ENCODE measurements around the gene TIMP2.
"Not testable (repeated sequence)": the region's sequence is repeated elsewhere in the genome, so short reads cannot be mapped to it uniquely, and the experiment has no call there.

TIMP2 gene

DNA sequence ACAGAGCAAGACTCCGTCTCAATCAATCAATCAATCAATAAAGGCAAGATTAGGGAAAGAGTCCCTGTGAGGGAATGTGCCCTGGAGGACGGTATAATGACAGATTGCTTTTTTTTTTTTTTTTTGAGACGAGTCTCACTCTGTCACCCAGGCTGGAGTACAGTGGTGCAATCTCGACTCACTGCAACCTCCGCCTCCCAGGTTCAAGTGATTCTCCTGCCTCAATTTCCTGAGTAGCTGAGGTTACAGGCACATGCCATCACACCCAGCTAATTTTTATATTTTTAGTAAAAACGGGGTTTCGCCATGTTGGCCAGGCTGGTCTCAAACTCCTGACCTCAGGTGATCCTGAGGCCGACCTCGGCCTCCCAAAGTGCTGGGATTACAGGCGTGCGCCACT lies 35.1 kb downstream of the TIMP2 start:
- DNase-seq (ENCODE audit: low spot score): not testable (repeated sequence)

DNA sequence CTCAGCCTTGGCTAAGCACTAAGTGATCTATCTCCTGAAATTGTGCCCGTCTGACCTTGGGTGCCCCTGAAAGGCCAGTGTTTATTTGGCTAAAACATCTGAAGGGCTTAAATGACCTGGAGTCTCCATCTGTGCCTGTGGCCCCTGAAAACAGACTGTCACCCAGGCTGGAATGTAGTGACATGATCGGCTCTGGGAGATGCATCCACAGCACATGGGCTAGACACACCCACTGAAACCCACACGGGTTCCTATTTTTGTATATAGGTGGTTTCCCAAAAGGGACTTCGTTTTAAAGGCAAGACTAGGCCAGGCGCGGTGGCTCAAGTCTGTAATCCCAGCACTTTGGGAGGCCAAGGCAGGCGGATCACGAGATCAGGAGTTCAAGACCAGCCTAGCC lies 35.7 kb downstream of the TIMP2 start:
- DNase-seq (ENCODE audit: low spot score): no peak

DNA sequence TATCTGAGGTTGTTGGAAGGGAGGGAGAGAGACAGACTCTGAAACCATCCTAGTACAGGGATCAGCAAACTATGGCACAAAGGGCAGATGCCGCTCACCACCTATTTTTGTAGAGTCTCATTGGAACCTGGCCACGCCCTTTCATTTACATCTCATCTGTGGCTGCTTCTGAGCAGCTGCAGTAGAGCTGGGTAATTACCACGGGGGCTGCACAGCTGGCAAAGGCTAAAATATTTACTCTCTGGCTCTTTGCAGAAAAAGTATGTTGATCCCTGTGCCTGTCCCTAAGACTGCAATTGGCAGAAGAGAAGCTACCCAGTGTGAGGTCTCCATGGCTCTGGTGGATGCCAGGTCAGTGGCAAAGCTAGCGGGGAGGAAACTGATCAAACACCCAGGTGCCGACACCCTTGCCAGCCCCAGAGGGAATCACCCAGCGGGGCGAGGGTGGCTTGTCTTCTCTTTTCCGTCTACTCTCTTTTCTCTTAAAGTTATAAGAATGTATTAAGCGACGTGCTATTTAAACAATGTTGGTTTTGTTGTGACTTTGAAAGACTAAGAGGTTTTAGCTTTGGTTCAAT lies 36.2 kb downstream of the TIMP2 start:
- DNase-seq (ENCODE audit: low spot score): no peak

DNA sequence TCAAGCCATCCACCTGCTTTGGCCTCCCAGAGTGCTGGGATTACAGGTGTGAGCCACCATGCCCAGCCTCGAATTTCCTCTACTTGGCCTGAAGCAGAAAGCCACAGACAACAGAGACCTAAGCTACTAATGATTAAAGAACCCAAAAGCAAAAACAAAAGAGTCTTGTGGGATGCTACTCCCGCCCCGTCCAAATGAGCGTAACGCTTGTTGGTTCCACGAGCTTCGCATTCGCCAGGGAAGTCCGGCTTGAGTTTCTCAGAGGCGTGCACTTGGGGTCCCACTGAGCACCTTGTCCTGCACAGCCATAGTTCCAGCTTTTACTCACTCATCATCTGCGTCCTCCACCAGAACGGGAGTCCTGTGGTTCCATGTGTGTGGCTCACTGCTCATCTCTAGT lies 38.2 kb downstream of the TIMP2 start:
- DNase-seq (ENCODE audit: low spot score): no peak

DNA sequence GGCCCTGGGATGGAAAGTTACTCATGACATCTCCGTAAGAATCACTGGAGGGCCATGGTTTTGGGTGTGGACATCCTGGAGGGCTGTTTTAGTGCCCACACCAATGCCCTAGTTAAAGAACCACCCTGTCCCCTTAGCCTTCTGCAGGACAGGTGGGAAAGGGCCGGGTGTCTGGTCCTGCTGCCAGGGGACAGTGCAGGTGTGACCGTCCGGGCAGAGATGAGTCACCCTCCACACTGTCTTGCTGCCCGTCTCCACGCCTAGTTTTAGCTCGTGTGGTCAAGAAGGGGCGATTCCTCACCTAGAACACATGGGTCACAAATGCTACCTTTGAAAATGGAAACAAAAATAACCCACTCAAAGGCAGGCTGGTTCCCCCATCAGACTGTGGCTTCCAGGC lies 39.2 kb downstream of the TIMP2 start:
- no peak for DNase-seq (ENCODE audit: low spot score)

DNA sequence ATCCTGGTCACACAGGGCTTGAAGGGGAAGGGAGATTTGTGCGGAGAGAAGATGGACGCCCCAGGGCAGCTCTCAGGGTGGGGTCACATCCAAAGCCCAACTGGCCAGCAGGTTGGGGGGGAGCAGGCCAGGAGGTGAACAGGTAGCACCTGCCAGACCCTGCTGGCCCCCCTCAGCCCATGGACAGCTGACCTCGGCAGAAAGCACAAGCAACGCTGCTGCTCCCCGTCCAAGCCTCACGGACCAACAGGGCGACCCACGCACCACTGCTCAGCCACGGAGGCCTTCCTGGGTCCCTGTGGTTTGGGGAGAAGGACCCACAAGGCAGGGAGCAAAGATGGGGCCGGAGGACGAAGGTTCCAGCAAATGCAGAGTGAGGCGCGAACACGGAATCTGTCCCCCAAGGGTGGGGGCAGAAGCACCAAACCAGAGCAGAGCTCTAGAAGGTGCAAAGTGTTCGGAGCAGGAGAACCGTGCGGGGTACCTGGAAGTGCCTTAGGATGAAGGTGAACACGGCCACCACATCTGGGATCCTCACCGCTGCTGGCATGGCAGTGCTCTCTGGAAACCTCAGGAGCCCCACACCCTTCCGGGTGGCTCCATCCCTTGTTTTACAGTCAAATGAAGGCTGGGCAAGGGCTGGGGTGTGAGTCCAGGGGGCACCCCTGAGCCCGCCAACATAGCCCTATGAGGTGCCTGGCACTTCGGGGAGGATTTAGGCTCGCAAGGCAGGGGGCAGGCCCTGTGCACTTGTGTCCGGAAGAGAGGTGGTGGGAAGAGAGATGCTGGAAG lies 40.1 kb downstream of the TIMP2 start:
- DNase-seq (ENCODE audit: low spot score): no peak

DNA sequence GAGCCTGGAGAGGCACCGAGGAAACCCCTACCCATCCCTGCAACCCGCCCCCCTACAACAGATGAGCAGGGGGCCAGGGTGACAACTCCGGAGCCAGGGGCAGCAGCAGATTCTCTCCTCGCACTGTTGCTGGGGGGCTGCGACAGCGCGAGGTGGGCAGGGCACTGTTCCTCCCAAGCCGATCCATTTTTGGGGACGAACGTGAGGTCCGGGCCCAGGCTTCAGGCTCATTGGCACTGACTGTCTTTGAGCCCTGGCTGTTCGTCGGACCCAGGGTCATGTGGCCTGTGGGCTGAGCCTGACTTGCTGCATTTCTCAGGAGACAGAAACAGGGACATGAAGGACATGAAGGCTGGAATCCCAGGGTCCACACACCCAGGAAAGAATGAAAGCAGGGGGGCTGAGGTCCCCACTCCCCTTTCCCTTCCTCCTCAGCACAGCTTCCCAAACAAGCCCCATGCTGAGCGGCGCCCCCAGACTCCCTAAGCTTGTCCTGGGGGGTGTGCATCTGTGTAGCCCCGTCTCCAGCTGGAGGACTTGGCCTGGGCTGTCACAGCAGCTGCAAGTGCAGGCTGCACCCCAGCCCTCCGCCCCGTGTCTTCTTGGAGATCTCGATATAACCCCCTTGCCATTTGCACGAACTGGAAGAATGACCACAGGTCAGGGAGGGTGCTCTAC lies 40.9 kb downstream of the TIMP2 start:
- peak; percentile 90 for DNase-seq (ENCODE audit: low spot score)

DNA sequence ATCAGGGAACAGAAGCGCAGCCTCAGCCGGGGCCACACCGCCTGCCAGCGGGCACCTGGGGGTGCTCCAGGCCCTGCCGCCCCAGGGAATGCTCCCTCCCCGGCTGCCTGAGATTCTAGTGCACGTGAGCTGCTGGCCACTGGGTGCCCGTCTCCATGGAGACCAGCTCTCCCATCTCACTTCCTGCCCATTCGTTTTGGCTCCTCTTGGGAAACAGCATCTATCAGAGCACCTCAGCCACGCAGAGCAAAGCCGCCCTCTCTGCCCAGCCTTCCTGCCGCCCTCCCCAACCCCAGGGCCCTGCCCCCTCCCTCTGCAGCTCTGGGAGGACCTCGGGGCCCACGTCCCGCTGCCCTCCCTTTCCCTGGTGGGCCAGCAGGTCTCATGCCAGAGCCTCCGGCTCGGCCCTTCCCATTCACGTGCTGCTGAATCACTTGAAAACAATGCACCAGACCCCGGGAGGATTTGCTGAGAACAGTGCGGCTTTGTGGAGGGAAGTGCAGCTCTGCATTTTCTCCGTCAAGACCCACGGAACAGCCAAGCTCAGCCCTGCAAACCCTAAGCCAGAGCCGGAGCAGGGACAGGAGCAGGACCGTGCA lies 41.6 kb downstream of the TIMP2 start:
- peak; percentile 97 for DNase-seq (ENCODE audit: low spot score)

DNA sequence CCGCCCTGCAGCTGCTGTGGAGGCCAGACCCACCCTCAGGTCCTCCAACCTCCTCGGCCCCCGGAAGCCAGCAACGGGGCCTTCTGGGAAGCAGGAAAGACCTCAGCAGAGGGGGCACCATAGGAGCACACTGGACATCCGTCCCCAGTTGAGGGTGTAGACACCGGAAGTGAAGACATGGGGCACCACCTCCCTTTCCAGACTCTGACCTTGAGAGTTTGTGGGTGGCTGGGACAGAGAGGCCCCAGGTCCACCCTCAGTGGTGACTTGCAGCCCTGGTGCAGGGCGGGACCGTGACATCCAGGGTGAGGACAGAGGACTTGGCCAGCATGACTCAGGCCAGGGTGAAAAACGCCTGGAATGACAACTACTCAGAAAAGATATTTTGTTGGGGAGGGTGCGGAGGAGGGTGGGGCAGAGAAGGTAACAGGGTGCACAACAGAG lies 42.1 kb downstream of the TIMP2 start:
- no peak for DNase-seq (ENCODE audit: low spot score)

DNA sequence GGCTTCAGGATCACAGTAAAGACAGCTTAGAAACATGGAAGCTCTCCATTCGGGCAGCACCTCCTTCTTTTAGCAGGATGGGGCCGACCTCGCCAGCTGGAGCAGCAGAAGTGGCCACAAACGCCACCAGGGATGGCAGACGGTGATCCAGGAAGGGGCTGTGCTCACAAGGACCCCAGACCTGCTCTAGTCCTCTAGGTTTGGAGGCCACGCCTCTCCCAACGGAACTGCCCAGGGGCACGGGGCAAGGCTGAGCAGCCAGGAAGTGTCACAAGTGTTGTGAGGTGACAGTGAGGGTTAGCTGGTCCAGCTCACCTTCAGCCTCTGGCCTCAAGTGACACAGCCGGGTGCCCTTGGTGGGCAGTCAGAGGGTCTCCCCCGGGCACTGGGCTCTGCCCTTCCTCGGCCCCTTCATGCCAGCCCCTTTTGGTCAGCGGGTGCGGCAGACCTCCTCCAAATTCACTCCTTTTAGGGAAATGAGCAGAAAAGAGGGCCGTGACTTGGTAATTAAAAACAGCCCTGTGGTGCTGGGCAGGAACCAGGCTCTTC lies 42.6 kb downstream of the TIMP2 start:
- DNase-seq (ENCODE audit: low spot score): no peak

DNA sequence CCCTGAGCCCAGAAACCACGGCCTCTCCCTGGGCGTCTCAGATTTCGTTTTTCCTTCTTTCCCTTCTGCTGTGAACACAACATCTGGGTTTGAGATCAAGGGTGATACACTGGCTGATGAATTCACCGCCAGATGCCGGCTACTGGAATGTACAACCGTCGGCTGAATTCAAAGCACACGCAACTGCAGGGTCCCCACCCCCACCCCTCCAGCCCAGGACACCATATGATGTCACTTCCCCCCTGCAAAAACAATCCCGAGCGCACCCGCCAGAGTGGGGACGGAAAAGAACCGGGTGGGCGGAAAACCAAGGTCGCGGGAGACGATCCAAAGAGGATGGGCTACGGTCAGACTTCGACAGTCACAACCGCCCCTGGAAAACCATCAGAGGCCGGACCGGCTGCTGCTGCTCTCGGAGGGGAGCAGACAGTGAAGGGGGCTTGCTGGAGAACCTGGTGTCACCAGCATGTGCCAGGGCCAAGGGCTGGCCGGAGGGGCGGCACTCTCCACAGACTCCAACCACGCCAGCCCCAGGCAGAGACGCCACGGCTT lies 45.5 kb downstream of the TIMP2 start:
- DNase-seq (ENCODE audit: low spot score): no peak

DNA sequence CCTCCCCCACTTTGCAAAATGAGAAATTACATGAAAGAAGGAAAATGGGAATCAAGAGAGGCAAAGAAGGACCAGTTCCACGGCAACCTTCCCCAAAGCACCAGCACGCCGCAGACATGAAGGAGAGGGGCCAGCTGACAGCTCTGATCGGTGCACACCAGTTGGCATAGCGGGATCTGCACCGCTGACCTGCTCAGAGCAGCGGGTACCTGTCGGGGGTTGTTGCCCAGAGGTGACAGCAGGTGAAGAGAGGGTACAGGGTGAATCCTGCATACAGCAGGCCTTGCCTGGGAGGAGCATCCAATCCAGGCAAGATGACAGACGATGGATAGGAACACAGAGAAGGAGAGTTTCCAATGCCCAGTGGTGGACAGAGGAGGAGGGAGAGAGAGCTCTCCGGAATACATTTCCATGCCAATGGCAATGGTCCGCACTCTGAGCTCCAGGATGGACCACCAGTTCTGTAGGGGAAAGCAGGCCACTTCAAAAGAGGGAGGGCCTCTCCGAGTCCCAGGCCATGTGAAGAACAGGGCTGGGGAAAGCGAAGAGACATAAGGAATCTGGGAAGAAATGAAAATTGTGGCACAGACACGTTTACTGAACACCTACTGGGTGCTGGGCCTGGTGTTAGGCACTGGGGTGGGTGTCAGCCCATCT lies 46.2 kb downstream of the TIMP2 start:
- no peak for DNase-seq (ENCODE audit: low spot score)

DNA sequence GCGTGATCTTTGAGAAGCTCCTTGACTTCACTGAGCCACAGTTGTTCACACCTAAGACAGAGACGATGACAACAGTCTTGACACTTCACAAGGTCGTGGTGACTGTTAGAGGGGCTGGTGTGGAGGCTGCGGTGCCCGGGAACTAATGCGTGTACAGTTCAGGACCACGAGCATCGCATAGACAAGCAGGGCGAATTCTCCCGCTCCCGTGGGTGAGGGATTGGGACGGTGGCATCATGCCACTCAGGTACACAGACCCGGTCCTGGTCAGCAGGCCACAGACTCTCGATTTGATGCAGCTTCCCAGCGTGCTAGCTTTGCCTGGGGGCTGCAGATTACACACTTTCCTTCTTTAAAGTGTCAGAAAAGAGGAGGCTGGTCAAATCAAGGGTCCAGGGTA lies 46.9 kb downstream of the TIMP2 start:
- no peak for DNase-seq (ENCODE audit: low spot score)

DNA sequence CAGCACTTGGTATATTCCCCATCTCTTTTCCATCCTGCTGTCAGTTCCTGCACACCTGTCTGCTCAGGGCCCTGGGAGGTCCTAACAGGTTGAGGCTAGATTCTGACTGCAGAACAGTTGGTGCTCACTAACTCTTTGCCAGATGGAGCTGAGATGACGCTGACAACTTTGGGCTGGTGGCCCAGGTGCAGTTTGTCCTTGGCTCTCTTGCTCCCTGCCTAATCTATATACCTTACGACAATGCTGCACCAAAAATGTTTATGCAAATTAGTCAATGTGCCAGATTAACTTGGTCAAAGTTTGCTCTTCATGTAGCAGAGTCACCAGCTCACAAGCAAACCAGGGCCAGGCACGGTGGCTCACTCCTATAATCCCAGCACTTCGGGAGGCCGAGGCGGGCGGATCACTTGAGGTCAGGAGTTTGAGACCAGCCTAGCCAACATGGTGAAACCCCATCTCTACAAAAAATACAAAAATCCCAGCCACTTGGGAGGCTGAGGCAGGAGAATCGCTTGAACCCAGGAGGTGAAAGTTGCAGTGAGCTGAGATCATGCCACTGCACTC lies 48.2 kb downstream of the TIMP2 start:
- DNase-seq (ENCODE audit: low spot score): not testable (repeated sequence)

DNA sequence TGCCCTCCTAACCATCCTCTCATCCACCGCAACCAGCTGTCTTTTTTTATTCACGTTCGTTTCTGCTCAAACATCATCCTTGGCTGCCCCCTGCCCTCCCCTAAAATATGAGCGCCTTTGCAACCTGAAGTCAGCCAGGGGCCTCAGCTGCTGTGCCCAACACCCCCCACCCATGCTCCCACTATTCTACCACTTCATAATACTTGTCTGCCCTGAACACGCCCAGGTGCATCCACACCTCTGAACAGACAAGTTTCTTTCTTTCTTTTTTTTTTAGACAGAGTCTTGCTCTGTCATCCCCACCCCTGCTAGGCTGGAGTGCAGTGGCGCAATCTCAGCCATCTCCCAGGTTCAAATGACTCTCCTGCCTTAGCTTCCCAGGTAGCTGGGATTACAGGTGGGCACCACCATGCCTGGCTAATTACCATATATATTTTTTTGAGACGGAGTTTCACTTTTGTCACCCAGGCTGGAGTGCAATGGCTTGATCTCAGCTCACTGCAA lies 49.0 kb downstream of the TIMP2 start:
- DNase-seq (ENCODE audit: low spot score): no peak

DNA sequence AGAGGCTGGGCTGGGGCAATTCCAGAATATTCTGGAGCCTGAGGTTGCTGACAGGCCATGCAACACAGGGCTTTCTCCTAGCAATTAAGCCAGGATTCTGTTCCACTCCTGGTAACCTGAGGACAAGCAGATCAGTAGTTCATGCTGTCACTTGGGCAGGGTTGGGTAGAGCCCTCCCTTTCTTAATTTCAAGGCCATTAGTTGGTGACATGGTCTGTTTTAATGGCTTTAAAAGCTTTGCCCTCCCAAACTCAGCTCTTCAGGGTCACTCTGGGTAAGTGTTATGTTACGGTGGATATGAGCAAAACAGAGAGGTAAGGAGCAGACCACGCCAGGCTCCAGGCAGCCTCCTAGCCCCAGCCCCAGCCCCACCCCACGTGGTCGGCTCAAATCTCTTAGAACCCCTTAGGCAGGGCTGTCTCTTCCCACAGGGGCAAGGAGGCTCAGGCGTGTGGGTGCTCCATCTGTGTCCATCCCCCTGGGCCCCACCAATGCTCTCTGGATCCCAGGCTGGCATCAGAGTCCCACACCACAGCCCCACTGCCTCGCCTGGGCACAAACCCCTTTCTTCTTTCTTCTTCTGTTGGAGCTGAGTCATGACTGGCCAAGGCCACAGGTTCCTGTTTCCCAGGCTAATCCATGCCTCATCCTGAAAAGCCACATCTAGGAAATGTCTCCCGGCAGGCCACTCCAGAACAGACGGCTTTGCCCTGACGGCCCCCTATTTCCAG lies 49.7 kb downstream of the TIMP2 start:
- no peak for DNase-seq (ENCODE audit: low spot score)

DNA sequence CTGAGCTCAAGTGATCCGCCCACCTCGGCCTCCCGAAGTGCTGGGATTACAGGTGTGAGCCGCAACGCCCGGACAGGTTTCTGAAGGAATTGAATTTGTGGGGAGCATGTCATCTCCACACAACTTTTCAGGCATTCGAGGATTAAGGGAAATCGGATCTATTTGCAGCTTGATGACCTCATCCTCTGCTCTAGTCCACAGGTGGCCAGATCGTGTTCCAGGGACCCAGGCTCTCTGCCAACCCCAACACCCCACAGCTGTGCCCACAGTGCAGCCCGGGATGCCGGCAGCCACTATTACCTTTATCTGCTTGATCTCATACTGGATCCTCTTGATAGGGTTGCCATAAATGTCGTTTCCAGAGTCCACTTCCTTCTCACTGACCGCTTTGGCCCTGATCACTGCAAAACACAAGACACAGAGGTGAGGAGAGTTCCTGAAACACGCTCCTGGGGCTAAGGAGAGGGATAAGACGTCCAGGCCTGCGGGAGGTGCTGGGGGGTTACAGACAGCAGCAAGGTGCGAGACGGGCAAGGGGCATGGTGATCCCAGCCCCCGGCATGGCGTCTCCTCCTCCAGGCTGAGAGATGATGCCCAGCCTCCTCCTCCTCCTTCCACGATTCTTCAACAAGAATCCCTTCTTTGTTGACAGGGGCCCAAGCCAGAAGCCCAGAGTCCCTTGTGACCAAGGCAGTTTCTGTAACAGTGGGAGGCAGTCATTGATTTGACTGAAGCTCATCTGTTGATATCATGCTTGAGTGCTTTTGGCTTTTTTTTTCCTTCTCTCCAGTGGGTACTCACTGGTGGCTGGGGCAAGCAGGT lies 51.5 kb downstream of the TIMP2 start:
- DNase-seq (ENCODE audit: low spot score): peak; percentile 90

DNA sequence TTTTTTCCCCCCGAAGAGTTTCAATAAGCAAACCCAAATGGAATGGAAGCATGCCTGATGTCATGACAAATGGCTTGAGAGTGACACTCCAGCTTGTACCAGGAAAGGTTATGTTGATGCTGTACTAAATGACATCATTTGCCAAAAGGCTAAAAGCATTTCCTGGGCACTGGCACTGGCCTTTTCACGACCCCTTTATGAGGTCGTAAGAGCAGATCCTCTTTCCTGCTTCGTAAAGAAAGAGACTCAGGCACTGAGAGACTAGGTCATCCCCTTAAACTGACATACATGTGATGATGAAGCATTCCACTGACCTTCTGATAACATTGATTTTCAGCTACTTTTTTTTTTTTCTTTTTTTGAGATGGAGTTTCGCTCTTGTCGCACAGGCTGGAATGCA lies 52.7 kb downstream of the TIMP2 start:
- no peak for DNase-seq (ENCODE audit: low spot score)

DNA sequence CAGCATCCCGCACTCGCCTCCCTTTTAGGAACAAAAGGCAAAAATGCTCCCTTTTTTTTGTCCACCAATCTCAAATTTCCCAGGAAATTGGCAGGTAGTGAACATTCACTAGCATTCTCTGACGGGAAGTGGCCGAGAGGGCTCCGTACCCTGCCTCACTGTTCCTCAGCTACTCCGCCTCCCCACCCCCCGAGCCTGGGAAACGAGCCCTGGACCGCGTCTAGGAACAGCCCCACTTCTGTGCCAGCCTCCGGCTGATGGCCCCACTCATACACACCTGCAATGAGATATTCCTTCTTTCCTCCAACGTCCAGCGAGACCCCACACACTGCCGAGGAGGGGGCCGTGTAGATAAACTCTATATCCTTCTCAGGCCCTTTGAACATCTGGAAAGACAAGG lies 54.6 kb downstream of the TIMP2 start:
- no peak for DNase-seq (ENCODE audit: low spot score)

DNA sequence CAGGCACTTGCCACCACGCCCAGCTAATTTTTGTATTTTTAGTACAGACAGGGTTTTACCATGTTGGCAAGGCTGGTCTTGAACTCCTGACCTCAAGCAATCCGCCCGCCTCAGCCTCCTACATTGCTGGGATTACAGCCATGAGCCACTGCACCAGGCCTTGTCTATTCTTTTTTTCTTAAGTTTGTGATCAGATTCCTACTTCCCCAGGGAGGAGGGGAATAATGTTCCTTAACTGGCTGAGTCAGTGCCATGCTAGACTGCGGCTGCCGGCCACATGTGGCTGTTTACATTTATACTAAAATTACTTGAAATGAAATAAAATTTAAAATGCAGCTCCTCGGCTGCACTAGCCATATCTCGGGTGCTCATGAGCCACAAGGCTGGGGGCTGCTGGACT lies 56.8 kb downstream of the TIMP2 start:
- DNase-seq (ENCODE audit: low spot score): no peak
